Neural cell (in vitro differentiated cells): ENCODE results near the gene ICA1.

Source experiments
- CTCF ChIP-seq: fragments of 450-650 bp; IDR thresholded peaks from 2 replicates; pipeline ENCODE4 v1.5.1; 2014; ENCODE audit warnings: antibody characterized with exemption, mild to moderate bottlenecking, moderate library complexity; ENCODE audit not compliant: poor library complexity, severe bottlenecking
- MXI1 ChIP-seq: fragments of 450-650 bp; conservative IDR thresholded peaks from 2 replicates; pipeline ENCODE4 v1.6.1; 2014; ENCODE audit warnings: antibody characterized with exemption, mild to moderate bottlenecking; ENCODE audit not compliant: poor library complexity, severe bottlenecking
- TAF1 ChIP-seq: IDR thresholded peaks from 2 replicates; pipeline ENCODE4 v1.6.1; 2012; ENCODE audit warnings: low read depth

GRCh38 chr7:8185926-8186683 is 75.9 kb downstream of the ICA1 start:
- no peak for TF ChIP-seq MXI1
- no peak for TF ChIP-seq TAF1
- no peak for TF ChIP-seq CTCF
